Activated effector memory CD4-positive, alpha-beta T cell treated with anti-CD3 and anti-CD28 coated beads, Interleukin-2, amount 50 U/mL, for 16 hours (primary cell): Measurements from ENCODE around the gene WDSUB1.

ENCODE experiments used
- DNase-seq: peaks from one replicate; pipeline ENCODE4 v3.0.0-alpha.2; 2020

The WDSUB1 gene

GRCh38 chr2:159192371-159192918 lies 94.1 kb downstream of the WDSUB1 start:
- no peak for DNase-seq

- DNase-seq: no peak
Measured at GRCh38 chr2:159188449-159188848, 98.1 kb downstream of the WDSUB1 start.

- no peak for DNase-seq
Measured at GRCh38 chr2:159187106-159187505, 99.4 kb downstream of the WDSUB1 start.

GRCh38 chr2:159186462-159186861 lies 100.0 kb downstream of the WDSUB1 start:
- DNase-seq: no peak
